ENCODE results near the gene PKDCC.

GRCh38 chr2:42012137-42012536 lies 35.7 kb upstream of the PKDCC start:
- no peak for TF ChIP-seq CTCF (IDR thresholded peaks at IDR 0.05)
- no peak for TF ChIP-seq POLR2A (IDR thresholded peaks at IDR 0.05)
